GM18505 (cell line): ENCODE results near the gene PPP1R36.
"Not testable (repeated sequence)": the region's sequence is repeated elsewhere in the genome, so short reads cannot be mapped to it uniquely, and the experiment has no call there.

Source experiments
- ATAC-seq: cut with Tn5 transposase; IDR thresholded peaks from one replicate; pipeline ENCODE4 v1.9.1; 2021; ENCODE audit not compliant: unreplicated experiment
- POLR2A ChIP-seq: IDR thresholded peaks from 4 replicates; pipeline ENCODE4 v1.6.1; 2011; ENCODE audit warnings: borderline replicate concordance; ENCODE audit not compliant: insufficient read depth, insufficient read length; ENCODE audit errors: extremely low read depth

Gene PPP1R36

DNA sequence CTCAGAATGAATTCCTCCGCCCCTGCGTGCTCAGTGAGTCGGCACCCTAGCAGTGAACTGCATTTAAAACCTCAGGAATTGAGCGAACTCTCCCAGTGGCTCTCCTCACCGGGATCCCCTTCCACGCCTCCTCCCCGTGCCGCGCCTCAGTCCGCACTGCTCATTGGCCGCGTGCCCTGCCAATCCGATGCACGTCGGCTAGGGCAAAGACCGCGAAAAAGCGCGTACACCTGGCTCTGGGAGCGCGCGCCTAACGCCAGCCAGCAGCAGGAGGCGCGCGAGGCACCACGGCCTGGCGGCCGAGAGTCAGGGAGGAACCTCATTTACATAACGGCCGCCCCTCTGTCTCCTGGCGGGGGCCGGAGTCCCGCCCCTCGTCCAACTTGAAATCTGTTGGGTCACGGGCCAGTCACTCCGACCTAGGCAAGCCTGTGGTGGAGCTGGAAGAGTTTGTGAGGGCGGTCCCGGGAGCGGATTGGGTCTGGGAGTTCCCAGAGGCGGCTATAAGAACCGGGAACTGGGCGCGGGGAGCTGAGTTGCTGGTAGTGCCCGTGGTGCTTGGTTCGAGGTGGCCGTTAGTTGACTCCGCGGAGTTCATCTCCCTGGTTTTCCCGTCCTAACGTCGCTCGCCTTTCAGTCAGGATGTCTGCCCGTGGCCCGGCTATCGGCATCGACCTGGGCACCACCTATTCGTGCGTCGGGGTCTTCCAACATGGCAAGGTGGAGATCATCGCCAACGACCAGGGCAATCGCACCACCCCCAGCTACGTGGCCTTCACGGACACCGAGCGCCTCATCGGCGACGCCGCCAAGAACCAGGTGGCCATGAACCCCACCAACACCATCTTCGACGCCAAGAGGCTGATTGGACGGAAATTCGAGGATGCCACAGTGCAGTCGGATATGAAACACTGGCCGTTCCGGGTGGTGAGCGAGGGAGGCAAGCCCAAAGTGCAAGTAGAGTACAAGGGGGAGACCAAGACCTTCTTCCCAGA is 9.3 kb upstream of the PPP1R36 start, which contains the start of gene HSPA2:
Gene HSPA2, plus strand, starts transcription at position 534 of the 995 bp plus-strand sequence. Its CDS starts 109 bp downstream, at position 643.
- TF ChIP-seq POLR2A: peak; percentile 89

DNA sequence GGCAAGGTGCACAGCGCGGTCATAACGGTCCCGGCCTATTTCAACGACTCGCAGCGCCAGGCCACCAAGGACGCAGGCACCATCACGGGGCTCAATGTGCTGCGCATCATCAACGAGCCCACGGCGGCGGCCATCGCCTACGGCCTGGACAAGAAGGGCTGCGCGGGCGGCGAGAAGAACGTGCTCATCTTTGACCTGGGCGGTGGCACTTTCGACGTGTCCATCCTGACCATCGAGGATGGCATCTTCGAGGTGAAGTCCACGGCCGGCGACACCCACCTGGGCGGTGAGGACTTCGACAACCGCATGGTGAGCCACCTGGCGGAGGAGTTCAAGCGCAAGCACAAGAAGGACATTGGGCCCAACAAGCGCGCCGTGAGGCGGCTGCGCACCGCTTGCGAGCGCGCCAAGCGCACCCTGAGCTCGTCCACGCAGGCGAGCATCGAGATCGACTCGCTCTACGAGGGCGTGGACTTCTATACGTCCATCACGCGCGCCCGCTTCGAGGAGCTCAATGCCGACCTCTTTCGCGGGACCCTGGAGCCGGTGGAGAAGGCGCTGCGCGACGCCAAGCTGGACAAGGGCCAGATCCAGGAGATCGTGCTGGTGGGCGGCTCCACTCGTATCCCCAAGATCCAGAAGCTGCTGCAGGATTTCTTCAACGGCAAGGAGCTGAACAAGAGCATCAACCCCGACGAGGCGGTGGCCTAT is 8.3 kb upstream of the PPP1R36 start:
- no peak for ATAC-seq
- no peak for TF ChIP-seq POLR2A

More for the DNA sequence above, 9.3 kb upstream of the PPP1R36 start, which contains the start of gene HSPA2:
- peak; percentile 94 for ATAC-seq

DNA sequence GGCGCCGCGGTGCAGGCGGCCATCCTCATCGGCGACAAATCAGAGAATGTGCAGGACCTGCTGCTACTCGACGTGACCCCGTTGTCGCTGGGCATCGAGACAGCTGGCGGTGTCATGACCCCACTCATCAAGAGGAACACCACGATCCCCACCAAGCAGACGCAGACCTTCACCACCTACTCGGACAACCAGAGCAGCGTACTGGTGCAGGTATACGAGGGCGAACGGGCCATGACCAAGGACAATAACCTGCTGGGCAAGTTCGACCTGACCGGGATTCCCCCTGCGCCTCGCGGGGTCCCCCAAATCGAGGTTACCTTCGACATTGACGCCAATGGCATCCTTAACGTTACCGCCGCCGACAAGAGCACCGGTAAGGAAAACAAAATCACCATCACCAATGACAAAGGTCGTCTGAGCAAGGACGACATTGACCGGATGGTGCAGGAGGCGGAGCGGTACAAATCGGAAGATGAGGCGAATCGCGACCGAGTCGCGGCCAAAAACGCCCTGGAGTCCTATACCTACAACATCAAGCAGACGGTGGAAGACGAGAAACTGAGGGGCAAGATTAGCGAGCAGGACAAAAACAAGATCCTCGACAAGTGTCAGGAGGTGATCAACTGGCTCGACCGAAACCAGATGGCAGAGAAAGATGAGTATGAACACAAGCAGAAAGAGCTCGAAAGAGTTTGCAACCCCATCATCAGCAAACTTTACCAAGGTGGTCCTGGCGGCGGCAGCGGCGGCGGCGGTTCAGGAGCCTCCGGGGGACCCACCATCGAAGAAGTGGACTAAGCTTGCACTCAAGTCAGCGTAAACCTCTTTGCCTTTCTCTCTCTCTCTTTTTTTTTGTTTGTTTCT is 7.6 kb upstream of the PPP1R36 start:
- no peak for TF ChIP-seq POLR2A
- ATAC-seq: no peak

GRCh38 chr14:64542836-64543201 is 6.9 kb upstream of the PPP1R36 start:
- no peak for ATAC-seq
- TF ChIP-seq POLR2A: no peak

DNA sequence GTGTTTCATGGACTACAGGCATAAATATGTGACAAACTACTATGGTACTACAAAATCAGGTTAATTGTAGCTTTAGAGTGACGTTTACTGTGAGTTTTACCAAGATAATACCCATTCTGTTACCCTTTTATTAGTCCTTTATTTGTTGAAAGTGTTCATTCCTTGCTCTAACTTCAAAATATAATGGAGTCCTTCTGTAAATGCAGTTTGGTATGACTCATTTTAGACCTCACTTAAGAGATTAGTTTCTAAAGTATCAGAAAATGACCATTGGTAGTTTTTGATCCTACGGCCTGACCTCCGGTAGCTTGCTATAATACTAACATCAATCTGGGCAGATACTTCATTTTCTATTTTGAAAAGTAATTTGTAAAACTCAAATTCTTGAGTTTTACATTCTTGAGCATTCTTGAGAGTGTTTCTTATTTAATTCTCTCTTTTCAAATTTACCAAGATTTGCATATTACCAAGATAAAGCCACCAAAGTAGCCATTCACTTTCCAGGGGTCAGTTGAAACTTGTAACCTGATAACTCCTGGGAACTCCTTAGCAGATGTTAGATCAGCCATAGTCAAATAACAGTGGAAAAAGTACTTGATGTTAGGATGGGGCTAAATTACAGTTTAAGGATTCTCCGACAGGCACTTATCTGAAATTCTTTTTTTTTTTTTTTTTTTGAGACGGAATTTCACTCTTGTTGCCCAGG is 5.0 kb upstream of the PPP1R36 start:
- no peak for TF ChIP-seq POLR2A
- no peak for ATAC-seq

DNA sequence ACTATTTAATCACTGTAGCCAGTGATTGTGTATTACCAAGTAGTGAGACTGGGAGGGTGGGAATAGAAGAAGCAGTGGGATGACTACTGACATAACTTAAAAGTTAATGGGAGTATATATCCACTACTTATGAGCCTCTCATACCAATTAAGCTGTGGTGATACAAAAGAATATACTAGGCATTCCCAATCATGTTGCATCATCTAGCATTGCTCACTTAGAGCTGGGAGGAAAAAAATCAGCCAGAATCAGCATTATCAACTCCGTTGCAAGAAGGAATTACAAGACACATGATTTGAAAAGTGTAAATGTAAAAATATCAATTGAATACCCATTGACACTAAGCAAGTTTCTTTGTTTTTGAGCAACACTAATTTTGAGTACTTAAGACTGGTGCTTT is 745 bp upstream of the PPP1R36 start:
- no peak for TF ChIP-seq POLR2A
- ATAC-seq: no peak

- no peak for TF ChIP-seq POLR2A
- no peak for ATAC-seq
These were observed 1.0 kb downstream of the PPP1R36 start for GRCh38 chr14:64550621-64551333.

DNA sequence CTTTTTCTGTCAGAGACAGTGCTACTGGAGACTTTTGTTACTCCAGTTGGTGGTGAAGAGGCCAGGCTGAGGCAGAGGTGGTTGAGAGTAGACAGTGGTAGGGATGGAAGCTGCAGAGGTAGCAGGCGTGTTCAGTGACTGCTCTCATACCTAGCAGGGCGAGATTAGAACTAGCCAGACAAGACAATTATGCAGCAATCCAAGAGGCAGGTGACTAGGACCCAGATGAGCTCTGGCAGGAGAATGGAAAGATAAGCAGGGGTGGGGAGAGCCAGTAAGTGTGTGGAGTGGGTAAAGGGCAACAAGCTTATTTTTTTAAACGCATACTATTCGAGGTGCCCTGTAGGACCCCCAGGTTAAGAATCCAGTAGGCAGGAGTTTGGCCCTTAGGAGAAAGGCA is 4.8 kb downstream of the PPP1R36 start:
- TF ChIP-seq POLR2A: no peak
- ATAC-seq: no peak

DNA sequence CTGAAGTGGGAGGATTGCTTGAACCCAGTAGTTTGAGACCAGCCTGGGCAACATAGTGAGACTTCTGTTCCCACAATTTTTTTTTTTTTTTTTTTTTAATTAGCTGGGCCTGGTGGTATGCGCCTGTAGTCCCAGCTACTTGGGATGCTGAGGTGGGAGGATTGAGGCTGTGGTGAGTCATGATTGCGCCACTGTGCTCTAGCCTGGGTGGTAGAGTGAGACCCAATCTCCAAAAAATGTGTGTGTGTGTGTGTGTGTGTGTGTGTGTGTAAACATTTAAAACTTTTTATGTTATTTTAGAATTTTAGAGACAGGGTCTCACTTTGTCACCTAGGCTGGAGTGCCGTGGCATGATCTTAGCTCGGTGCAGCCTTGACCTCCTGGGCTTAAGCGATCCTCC is 6.8 kb downstream of the PPP1R36 start:
- no peak for TF ChIP-seq POLR2A
- no peak for ATAC-seq

GRCh38 chr14:64558216-64558615 is 8.5 kb downstream of the PPP1R36 start:
- ATAC-seq: not testable (repeated sequence)

DNA sequence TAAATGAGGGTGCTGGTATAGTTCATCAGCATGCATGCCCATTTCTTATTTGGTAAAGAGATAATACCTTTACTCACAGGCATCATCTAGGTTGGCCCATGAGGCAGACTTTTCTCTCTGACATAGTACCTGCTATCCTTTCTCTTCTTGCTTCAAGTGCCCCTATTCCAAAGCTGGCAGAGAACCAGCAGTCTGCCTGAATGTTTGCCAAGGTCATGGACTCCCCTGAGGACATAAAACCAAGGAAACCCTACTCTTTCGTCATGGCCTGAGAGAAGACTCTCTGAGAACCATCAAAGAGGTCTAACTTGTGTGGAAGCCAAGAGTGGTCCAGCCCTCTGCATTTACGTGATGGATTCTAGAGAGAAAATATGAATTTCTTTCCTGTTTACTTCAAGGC is 11.9 kb downstream of the PPP1R36 start:
- ATAC-seq: no peak
- TF ChIP-seq POLR2A: no peak

- TF ChIP-seq POLR2A: no peak
- no peak for ATAC-seq
These were observed 12.7 kb downstream of the PPP1R36 start for GRCh38 chr14:64562436-64562835.
